Activated gamma-delta T cell treated with anti-CD3 and anti-CD28 coated beads, Interleukin-2, amount 50 U/mL, for 16 hours (primary cell): Measurements from ENCODE around the gene SVEP1.

ENCODE experiments used
- DNase-seq: peaks from one replicate; pipeline ENCODE4 v3.0.0-alpha.2; 2020; ENCODE audit warnings: low read depth

SVEP1 gene

GRCh38 chr9:110521206-110521605, 58.3 kb downstream of the SVEP1 start:
- no peak for DNase-seq

- DNase-seq, result no peak
These were observed 59.3 kb downstream of the SVEP1 start for GRCh38 chr9:110520120-110520701.

- DNase-seq, result no peak
These were observed 62.1 kb downstream of the SVEP1 start for GRCh38 chr9:110517483-110517882.

- no peak for DNase-seq
These were observed 64.6 kb downstream of the SVEP1 start for GRCh38 chr9:110514897-110515296.

- DNase-seq, result no peak
These were observed 66.7 kb downstream of the SVEP1 start for GRCh38 chr9:110512817-110513216.

GRCh38 chr9:110509792-110510191, 69.7 kb downstream of the SVEP1 start:
- DNase-seq, result no peak

- no peak for DNase-seq
These were observed 76.7 kb downstream of the SVEP1 start for GRCh38 chr9:110502842-110503241.

- no peak for DNase-seq
These were observed 79.9 kb downstream of the SVEP1 start for GRCh38 chr9:110499608-110500007.

- DNase-seq, result no peak
These were observed 92.3 kb downstream of the SVEP1 start for GRCh38 chr9:110487196-110487595.

GRCh38 chr9:110486218-110486617, 93.3 kb downstream of the SVEP1 start:
- no peak for DNase-seq

- DNase-seq, result no peak
These were observed 100.1 kb downstream of the SVEP1 start for GRCh38 chr9:110479481-110479880.

- no peak for DNase-seq
These were observed 103.3 kb downstream of the SVEP1 start for GRCh38 chr9:110476251-110476650.

- no peak for DNase-seq
These were observed 107.4 kb downstream of the SVEP1 start for GRCh38 chr9:110472111-110472510.

- DNase-seq, result no peak
These were observed 110.6 kb downstream of the SVEP1 start for GRCh38 chr9:110468950-110469349.

- DNase-seq, result no peak
These were observed 114.4 kb downstream of the SVEP1 start for GRCh38 chr9:110465190-110465589.

- DNase-seq, result no peak
These were observed 115.2 kb downstream of the SVEP1 start for GRCh38 chr9:110464321-110464720.

- DNase-seq, result no peak
These were observed 116.0 kb downstream of the SVEP1 start for GRCh38 chr9:110463499-110463898.

GRCh38 chr9:110457245-110457644, 122.3 kb downstream of the SVEP1 start:
- no peak for DNase-seq

GRCh38 chr9:110456681-110457080, 122.9 kb downstream of the SVEP1 start:
- no peak for DNase-seq

GRCh38 chr9:110455860-110456259, 123.7 kb downstream of the SVEP1 start:
- no peak for DNase-seq

GRCh38 chr9:110452227-110452801, 127.2 kb downstream of the SVEP1 start:
- no peak for DNase-seq

GRCh38 chr9:110451726-110452125, 127.8 kb downstream of the SVEP1 start:
- DNase-seq, result no peak

- DNase-seq, result no peak
These were observed 132.1 kb downstream of the SVEP1 start for GRCh38 chr9:110447476-110447875.

GRCh38 chr9:110446171-110446570, 133.4 kb downstream of the SVEP1 start:
- no peak for DNase-seq
